ENCODE measurements around the gene CPED1.
"Not testable (repeated sequence)": the region's sequence is repeated elsewhere in the genome, so short reads cannot be mapped to it uniquely, and the experiment has no call there.

CPED1 gene

GRCh38 chr7:121178869-121179497 is 190.5 kb downstream of the CPED1 start:
- no peak for DNase-seq

DNA sequence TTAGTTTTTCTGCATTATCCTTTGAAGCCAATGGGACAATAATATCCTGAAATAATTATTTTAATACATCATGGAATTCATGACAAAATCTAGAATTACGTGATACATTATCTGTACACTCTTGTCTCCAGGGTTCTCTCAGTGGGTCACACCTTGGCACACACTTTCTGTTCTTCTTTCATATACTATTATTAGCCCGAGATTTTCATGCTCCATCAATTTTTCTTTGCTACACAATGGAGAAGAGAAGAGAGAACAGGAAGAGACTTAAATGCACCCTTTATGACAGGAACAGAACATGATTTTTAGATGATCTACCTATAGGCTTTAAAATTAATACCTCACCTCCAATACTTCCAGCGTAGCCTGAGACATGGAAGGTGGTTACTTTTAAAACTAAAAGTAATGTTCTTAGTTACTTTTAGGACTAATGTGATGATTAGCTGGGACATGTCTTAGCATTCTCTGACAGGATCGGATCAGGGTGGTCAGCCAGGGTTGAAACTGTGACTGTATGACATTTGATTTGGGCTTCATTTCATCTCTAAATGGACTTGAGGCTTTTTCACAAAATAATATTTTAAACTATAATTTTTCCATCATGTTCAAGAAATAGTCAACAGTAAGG is 192.0 kb downstream of the CPED1 start:
- DNase-seq, result no peak

DNA sequence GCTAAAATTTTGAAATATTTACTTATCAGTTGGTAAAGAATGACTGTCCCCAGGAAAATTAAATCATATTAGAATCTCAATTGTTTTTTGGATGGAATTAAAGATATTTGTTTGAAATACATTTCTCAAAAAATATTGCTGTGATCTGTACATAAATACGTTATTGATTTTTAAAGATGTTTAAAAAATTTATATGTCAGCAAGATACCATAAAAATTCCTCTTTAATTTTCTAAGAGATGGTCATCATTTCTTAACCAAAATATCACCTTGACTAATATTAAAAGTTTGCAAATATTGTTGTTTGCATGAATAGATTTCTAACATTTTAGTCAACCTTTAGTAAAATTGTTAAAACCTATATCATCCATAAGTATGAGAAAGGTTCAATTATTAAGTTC is 192.8 kb downstream of the CPED1 start:
- DNase-seq, result no peak

- DNase-seq, result no peak
Measured at GRCh38 chr7:121182281-121182680, 193.8 kb downstream of the CPED1 start.

DNA sequence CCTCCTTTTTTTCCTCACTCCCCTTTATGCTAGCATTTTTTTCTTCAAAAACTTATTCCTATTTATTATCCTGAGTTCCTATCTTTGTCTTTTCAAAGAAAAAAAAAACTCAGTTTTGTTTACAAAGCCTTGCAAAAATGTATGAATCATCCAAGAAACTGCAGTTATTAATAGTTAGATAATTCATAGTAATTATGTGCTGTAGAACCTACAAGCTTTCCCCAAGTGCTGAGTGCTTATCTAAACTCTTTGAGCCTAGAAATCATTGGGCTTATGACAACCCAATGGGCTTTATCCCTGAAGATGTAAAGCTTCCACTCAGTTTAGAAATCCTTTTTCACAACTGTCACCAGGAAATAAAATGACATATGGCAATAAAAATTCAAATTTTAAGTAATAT is 194.4 kb downstream of the CPED1 start:
- DNase-seq, result no peak

- DNase-seq, result not testable (repeated sequence)
Measured at GRCh38 chr7:121183883-121184282, 195.4 kb downstream of the CPED1 start.

DNA sequence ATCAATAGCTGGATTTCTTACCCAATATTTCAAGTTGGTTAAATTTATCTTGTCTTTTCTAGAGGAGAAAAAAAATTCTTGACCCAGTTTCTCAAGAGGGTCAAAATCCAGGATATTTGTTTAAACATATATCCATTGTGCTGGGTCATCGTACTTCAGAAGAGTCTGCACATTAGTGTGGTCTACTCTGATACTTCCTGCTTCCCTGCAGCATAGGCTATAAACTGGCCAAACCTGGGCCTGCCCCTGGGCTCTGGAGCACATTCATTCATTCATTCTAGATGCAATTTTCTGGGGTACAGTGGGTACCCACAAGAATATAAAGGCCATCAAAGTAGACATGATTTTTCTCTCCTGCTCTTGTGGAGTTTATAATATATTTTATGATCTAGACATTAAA is 198.2 kb downstream of the CPED1 start:
- no peak for DNase-seq

GRCh38 chr7:121187222-121187621 is 198.7 kb downstream of the CPED1 start:
- DNase-seq, result no peak

DNA sequence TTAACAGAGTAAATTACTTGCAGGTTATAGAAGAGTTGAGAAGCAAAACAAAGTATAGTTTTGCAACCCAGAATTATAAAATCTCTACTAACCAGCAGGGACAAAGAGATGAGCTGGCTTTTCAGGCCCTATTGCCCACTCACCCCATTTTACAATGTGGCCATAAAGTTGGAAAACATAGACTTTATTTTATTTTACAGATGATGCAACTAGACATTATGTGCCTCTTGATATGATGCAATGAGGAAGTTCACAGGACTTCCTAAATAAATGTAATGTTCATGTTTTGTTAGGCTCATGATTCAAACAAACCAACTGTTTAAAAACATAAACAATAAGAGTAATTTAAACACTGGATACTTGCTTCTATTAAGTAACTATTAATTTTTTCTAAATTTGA is 199.2 kb downstream of the CPED1 start:
- no peak for DNase-seq

DNA sequence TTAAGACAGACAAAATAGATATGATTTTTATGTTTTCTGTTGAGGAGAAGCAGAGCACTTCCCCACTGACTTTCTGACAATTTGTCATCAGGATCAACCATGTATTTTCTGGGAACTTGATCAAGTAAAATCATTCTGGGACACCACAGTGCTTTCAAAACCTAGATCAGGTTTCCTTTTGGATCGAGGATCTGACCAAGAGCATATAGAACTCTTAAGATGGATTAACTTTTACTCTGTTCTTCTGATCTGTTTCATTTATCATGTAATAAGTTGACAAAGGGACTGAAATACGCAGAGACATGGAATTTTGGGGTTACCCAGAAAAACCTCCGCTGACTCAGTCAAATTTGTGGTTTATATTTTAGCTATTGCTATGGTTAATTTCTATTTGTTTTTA is 204.3 kb downstream of the CPED1 start:
- no peak for DNase-seq

DNA sequence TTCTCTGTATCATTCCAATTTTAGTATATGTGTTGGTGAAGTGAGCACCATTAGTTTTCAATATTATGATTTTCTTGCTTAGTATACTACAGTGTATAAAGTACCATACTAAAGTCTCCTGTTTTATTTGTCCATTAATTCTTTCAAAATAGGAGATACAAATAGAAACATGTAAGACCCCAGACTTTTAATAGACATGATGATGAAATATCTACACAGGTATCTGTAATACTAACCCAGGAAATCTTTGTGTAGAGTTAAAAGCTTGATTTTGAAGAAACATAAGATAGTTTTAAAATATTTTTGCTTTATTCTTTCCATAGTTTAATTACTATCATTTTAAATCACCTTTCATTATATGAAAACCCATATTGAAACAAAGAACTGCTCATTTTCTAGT is 206.5 kb downstream of the CPED1 start:
- DNase-seq, result no peak

DNA sequence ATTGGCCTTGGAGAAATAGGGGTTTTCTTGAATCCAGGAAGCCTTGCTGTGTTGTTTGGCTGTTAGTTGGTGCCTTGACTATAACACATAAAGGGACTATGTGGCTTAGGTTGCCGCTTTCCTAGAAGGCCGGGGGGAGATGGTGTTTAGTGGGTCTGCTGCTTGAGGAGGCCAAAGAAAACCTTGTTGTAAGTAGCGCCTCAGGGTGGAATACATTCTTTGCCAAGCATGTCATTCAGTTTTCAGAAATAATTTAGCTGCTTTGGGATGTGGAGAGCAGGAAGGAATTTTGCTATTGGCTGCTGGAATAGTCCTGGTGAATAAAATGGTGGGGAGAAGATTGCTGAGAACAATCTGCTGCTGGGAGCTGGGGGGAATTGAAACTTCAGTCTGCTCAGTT is 207.4 kb downstream of the CPED1 start:
- DNase-seq, result no peak

- no peak for DNase-seq
Measured at GRCh38 chr7:121196286-121196685, 207.8 kb downstream of the CPED1 start.

DNA sequence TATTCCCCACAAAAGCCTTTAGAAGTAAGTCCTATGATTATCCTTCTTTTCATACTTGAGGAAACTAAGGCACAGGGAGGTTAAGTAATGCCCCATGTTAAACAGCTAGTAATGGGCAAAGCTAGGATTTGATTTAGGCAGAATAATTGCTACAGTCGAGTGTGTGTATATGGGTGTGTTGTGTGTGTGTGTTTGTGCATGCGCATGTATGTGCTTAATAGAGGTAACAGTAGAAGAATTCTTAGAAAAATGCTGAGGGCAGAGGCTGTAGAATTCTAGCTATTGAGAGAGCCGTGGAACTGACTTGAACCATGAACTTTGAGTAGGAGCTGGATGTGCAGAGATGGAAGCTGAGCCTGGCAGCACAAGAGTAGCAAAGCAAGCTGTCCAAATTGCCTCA is 208.9 kb downstream of the CPED1 start:
- DNase-seq, result no peak

DNA sequence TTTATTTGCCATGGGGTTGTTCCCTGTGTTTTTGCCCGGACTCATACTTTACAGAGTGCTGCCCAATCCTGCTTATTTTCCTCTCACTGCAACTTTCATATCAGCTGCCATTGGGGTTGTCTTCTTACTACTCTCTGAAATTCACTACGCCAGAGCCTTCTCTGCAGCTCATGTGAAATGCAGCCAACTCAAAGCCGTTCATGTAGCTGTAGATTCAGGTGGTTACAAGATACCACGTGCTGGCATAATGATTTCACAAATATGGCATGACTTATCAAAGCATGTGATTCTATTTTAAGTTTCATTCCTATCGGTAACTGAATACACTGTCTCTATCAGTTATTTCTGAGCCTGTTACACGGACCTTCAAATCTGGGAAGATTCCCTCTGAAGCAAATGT is 210.0 kb downstream of the CPED1 start:
- no peak for DNase-seq

- DNase-seq, result no peak
Measured at GRCh38 chr7:121202125-121202524, 213.6 kb downstream of the CPED1 start.

DNA sequence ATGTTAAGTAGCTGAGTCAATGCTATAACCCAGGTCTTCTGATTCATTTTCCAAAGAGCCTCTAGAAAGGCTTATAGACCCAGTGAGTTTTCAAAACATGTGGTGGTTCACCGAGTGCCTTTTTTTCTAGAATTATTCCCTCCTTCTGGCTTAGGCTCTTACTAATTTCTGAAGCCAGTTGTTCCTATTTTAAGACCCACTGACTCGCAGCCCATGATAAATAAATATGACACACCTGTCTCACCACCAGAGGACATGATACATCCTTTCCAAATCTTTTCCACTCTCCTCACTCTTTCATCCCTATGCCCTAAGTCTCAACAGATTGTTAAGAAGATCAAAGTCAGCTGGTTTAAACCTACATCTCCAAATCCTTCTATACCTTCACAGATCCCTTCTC is 214.3 kb downstream of the CPED1 start:
- no peak for DNase-seq

GRCh38 chr7:121204537-121204936 is 216.0 kb downstream of the CPED1 start:
- no peak for DNase-seq

DNA sequence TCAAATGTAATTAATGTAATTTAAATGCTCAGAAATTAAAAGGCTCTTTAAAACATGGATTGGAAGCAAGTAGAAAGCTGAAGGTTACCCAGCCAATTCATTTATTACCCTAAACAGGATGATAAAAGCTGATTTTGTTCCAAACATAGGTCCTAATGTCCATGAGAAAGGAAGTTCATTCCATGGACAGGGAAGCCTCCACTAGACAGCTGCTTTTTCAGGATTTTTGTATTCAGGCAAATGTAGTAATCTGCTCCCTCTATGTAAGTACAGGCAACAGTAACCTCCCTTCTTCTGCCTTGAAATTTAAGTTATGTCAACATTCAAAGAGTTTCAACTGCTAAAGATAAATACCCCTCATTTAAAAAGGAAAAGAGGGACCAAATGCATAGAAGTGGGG is 217.3 kb downstream of the CPED1 start:
- DNase-seq, result no peak

DNA sequence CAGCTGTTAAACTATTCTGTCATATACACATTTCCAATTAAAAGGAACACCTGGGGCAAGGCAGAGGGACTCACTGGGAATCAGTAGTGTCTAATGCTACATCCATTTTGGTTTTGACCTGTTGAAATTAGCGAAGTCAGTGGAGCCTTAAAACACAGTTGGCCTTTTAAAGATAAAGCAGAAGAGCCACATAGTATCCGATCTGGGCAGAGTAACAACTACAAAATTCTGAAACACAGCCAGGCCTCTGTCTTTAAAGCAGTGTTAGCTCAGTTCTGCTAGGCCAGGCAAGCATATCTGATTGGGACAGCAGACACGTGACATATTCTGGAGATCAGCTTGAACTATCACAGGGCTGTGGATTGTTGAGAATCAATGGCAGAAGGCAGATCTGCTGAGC is 222.7 kb downstream of the CPED1 start:
- no peak for DNase-seq

GRCh38 chr7:121212036-121212435 is 223.5 kb downstream of the CPED1 start:
- DNase-seq, result no peak

GRCh38 chr7:121214657-121215056 is 226.1 kb downstream of the CPED1 start:
- DNase-seq, result no peak

DNA sequence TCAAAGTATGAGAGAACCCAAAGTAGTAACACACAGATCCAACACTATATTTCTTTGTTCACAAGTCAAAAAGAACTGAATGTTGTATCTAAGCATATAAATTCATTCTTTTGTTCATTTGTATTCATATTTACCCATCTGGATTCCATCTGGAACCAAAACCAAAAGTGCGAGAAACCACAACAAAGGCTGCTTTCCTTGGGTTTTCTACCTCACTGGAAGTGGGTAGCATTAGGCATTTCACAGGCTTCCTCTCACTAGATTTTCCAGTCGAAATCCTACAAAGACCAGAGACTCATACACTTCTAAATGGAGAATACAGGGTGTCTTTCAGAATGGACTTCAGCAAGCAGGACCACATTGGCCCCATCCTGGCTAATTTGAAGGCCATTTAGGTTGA is 230.5 kb downstream of the CPED1 start:
- no peak for DNase-seq

DNA sequence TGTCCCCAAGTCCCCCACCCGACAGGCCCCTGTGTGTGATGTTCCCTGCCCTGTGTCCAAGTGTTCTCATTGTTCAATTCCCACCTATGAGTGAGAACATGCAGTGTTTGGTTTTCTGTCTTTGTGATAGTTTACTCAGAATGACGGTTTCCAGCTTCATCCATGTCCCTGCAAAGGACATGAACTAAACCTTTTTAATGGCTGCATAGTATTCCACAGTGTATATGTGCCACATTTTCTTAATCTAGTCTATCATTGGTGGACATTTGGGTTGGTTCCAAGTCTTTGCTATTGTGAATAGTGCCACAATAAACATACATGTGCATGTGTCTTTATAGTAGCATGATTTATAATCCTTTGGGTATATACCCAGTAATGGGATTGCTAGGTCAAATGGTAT is 232.6 kb downstream of the CPED1 start:
- not testable (repeated sequence) for DNase-seq

All from nucleus accumbens (tissue), 56 donors.